ENCODE results near the gene NCOA3. TPM values are rescaled to one million over a fixed set of nuclear protein-coding genes. Genes with fewer than 3 reads are reported as not detected.

The NCOA3 gene
- 96.7 and 97.3 TPM in 2 replicates for total RNA-seq (2022)
- percentile 96 among the genes with signal in this experiment for Bru-seq, nascent RNA
- BruChase-seq, experiment 1, labeled RNA remaining after a 2-hour chase: percentile 96 among the genes with signal in this experiment
- percentile 92 among the genes with signal in this experiment for BruChase-seq, experiment 2, labeled RNA remaining after a 6-hour chase
- long read RNA-seq, full-length matches to known transcripts: 4 of 51 reads
- long read RNA-seq, partial matches to known transcripts: 18 of 51 reads
- long read RNA-seq, other reads (novel, unspliced or antisense): 29 of 51 reads

- peak; percentile 64 to 94 for TF ChIP-seq CTCF (IDR thresholded peaks at IDR 0.05; ENCODE audit: insufficient read depth in 1 of 2, low read depth in 1 of 2, low read length in 1 of 2, severe bottlenecking in 1 of 2, unreplicated experiment in 1 of 2)
- BruUV-seq (replicated peaks): no TSS peak
- Mint-ChIP-seq H3K36me3 (ENCODE audit: insufficient read depth, unreplicated experiment) (peaks cover 25% of the 10 kb centered on the region), H3K27me3 (ENCODE audit: insufficient read depth, unreplicated experiment) (no peaks in the 10 kb centered on the region), H3K4me3 (ENCODE audit: unreplicated experiment) (peak within 1 kb of the TSS; percentile 82), H3K4me1 (ENCODE audit: low read depth, unreplicated experiment) (peaks cover 35% of the 10 kb centered on the region), H3K9me3 (ENCODE audit: unreplicated experiment) (no peaks in the 10 kb centered on the region), H3K27ac (ENCODE audit: unreplicated experiment) (peak within 1 kb of the TSS; percentile 92)
- peak within 1 kb of the TSS; percentile 98 for H3K4me3 ChIP-seq (ENCODE audit: low read depth, low read length)
- peaks cover 28% of the 10 kb centered on the region for H3K4me1 ChIP-seq
- H3K27me3 ChIP-seq (replicated peaks; ENCODE audit: control insufficient read depth, insufficient read depth, low read length): no peaks in the 10 kb centered on the region
- H3K9me3 ChIP-seq: no peaks in the 10 kb centered on the region
- no peaks in the 10 kb centered on the region for H3K36me3 ChIP-seq (ENCODE audit: control insufficient read depth, insufficient read depth, low read length)
- POLR2A ChIA-PET: interaction anchor here (0.6 to 3.5 kb wide), 51 partner anchors 8 to 1703 kb away, joined by 3 to 81 read pairs (median 4); partner anchors contain the start of gene ZMYND8
- intact Hi-C loops (cut with micrococcal nuclease; ENCODE audit: unreplicated experiment): loop anchor here (1.0 to 10.0 kb wide), 7 partner anchors 8 to 304 kb away; no protein-coding TSS in a partner anchor
- DNase-seq: peak; percentile 100
- CTCF ChIA-PET: interaction anchor here (0.5 to 3.3 kb wide), 25 partner anchors 8 to 1836 kb away, joined by 3 to 27 read pairs (median 5); partner anchors contain the start of gene ZMYND8
Observed at GRCh38 chr20:47501482-47502270, at the start of gene NCOA3. Gene NCOA3 (plus strand): TSS chr20:47501887. CDS start chr20:47622248, 120,361 bp downstream.

DNA sequence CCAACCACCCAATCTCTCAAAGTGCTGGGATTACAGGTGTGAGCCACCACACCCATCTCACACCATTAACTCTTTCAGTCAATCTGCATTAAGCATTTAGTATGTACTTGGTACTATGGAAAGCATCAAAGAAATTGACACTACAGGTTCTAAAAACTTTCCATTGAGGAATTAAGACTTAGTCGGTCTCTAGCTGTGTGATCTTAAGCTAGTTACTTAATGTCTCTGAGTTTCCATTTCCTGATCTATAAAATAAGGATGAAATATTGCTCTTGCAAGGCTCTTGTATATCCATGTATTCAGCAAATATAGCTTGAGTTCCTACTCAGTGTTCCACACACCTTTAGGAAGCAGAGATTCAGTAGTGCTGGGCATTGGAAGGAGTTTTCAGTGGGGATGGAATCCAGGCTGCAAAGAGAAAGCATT is 48.9 kb upstream of the NCOA3 start:
- ChIA-PET POLR2A (interaction anchor here (1.2 to 4.6 kb wide), 3 partner anchors 12 to 94 kb away, joined by 4 to 81 read pairs (median 60); partner anchors contain the start of gene NCOA3), CTCF (no interaction called here)
- intact Hi-C loops (cut with micrococcal nuclease; ENCODE audit: unreplicated experiment): no loop called here
- Mint-ChIP-seq H3K36me3 (ENCODE audit: insufficient read depth, unreplicated experiment) (peaks cover 18% of the 10 kb centered on the region), H3K27me3 (ENCODE audit: insufficient read depth, unreplicated experiment) (no peaks in the 10 kb centered on the region), H3K9me3 (ENCODE audit: unreplicated experiment) (peaks cover 10% of the 10 kb centered on the region), H3K4me1 (ENCODE audit: low read depth, unreplicated experiment) (peaks cover 45% of the 10 kb centered on the region), H3K27ac (ENCODE audit: unreplicated experiment) (peak overlapping the region; percentile 94), H3K4me3 (ENCODE audit: unreplicated experiment) (peak overlapping the region; percentile 64)
- H3K9me3 ChIP-seq: no peaks in the 10 kb centered on the region; the same call in 1 of the 2 replicates
- H3K4me3 ChIP-seq (ENCODE audit: low read depth, low read length): no peak overlapping the region
- TF ChIP-seq CTCF (IDR thresholded peaks at IDR 0.05; ENCODE audit: insufficient read depth in 1 of 2, low read depth in 1 of 2, low read length in 1 of 2, severe bottlenecking in 1 of 2, unreplicated experiment in 1 of 2): no peak
- H3K27me3 ChIP-seq (replicated peaks; ENCODE audit: control insufficient read depth, insufficient read depth, low read length): no peaks in the 10 kb centered on the region
- no peak for DNase-seq
- H3K4me1 ChIP-seq: peaks cover 49% of the 10 kb centered on the region
- BruUV-seq (replicated peaks): no TSS peak
- H3K36me3 ChIP-seq (ENCODE audit: control insufficient read depth, insufficient read depth, low read length): no peaks in the 10 kb centered on the region

DNA sequence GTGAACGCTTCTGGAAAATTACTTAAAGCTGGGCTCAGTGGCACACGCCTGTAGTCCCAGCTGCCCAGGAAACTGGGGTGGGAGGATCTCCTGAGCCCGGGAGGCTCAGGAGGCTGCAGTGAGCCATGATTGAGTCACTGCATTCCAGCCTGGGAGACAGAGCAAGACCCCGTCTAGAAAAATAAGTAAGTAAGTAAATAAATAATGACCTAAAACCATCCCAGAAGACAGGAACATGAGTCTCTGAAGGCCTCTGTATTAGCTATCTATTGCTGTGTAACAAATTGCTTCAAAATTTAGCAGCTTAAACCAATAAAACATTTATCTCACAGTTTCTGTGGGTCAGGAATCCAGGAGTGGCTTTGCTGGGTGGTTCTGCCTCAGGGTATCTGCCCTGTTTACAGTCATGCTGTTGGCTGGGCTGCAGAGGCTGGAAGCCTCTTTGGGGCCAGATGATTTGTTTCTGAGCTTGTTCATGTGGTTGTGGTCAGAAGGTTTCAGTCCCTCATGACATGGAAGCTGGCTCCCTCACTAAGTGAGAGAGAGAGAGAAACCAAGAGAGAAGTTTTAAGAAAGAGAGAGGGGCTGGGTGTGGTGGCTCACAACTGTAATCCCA is 48.4 kb upstream of the NCOA3 start:
- TSS peak; percentile 42 for BruUV-seq (replicated peaks)
- Histone ChIP-seq H3K27me3 (replicated peaks; ENCODE audit: control insufficient read depth, insufficient read depth, low read length) (no peaks in the 10 kb centered on the region), H3K4me1 (peaks cover 49% of the 10 kb centered on the region), H3K4me3 (ENCODE audit: low read depth, low read length) (no peak overlapping the region), H3K9me3 (no peaks in the 10 kb centered on the region; the same call in 1 of the 2 replicates), H3K36me3 (ENCODE audit: control insufficient read depth, insufficient read depth, low read length) (no peaks in the 10 kb centered on the region)
- peak overlapping the region; percentile 64 for H3K4me3 Mint-ChIP-seq (ENCODE audit: unreplicated experiment)
- H3K27ac Mint-ChIP-seq (ENCODE audit: unreplicated experiment): peak overlapping the region; percentile 94
- POLR2A ChIA-PET: interaction anchor here (1.2 to 4.6 kb wide), 3 partner anchors 13 to 94 kb away, joined by 4 to 81 read pairs (median 60); partner anchors contain the start of gene NCOA3
- peaks cover 12% of the 10 kb centered on the region for H3K36me3 Mint-ChIP-seq (ENCODE audit: insufficient read depth, unreplicated experiment)
- TF ChIP-seq CTCF (IDR thresholded peaks at IDR 0.05; ENCODE audit: insufficient read depth in 1 of 2, low read depth in 1 of 2, low read length in 1 of 2, severe bottlenecking in 1 of 2, unreplicated experiment in 1 of 2): no peak
- CTCF ChIA-PET: no interaction called here
- peak; percentile 67 to 82 for DNase-seq
- H3K4me1 Mint-ChIP-seq (ENCODE audit: low read depth, unreplicated experiment): peaks cover 45% of the 10 kb centered on the region
- no peaks in the 10 kb centered on the region for H3K27me3 Mint-ChIP-seq (ENCODE audit: insufficient read depth, unreplicated experiment)
- intact Hi-C loops (cut with micrococcal nuclease; ENCODE audit: unreplicated experiment): no loop called here
- H3K9me3 Mint-ChIP-seq (ENCODE audit: unreplicated experiment): peaks cover 10% of the 10 kb centered on the region
